Measurements from ENCODE around the gene ULK3. TPM values are rescaled to one million over a fixed set of nuclear protein-coding genes. Genes with fewer than 3 reads are reported as not detected.

ULK3 gene
- total and polyA plus RNA-seq, 10 of the 15 experiments (the other 5 are each of a cell fraction or from before 2014, with no cell fraction given), result 0.64 to 38.8 (median 27.1) TPM

GRCh38 chr15:74858369-74858740 is 15.4 kb upstream of the ULK3 start:
- no TSS peak for BruUV-seq (replicated peaks)
- SMC1A ChIA-PET (ENCODE audit: uncharacterized antibody, unreplicated experiment), result interaction anchor here (0.7 to 7.5 kb wide), 14 partner anchors 10 to 313 kb away, joined by 3 to 120 read pairs (median 6); partner anchors contain the start of genes FAM219B and MPI
- ATAC-seq (no peak), DNase-seq (ENCODE audit: low read depth, low spot score) (no peak), FAIRE-seq (no peak)
- CTCF ChIA-PET, result interaction anchor here (0.6 to 5.9 kb wide), 14 partner anchors 10 to 137 kb away, joined by 3 to 76 read pairs (median 4); partner anchors contain the start of gene SCAMP5
- WGBS (ENCODE audit: insufficient coverage, insufficient replicate concordance, low lambda C conversion rate, missing lambda C conversion rate), result 38% methylated on average over 4 of the region's 4 CpGs
- Histone ChIP-seq H2AFZ (ENCODE audit: control insufficient read depth, low read depth, low read length) (no peak overlapping the region), H3K79me2 (ENCODE audit: control insufficient read depth, insufficient read depth, low read length) (peaks cover 41% of the 10 kb centered on the region), H3K9me3 (replicated peaks; ENCODE audit: control insufficient read depth, insufficient read depth, low read length) (no peaks in the 10 kb centered on the region), H3K4me1 (ENCODE audit: control insufficient read depth, insufficient read depth, low read length) (peaks cover 46% of the 10 kb centered on the region), H3K36me3 (ENCODE audit: control insufficient read depth in 2 of 2, insufficient read depth in 2 of 2, low read length in 1 of 2) (peaks cover under 1 to 2% of the 10 kb centered on the region in 2 experiments; a peak in 3 of 4 replicates), H3K4me2 (ENCODE audit: control insufficient read depth, insufficient read depth) (peak overlapping the region; percentile 90), H3K4me3 (peak overlapping the region; percentile 7; the same call in 1 of the 2 replicates), H3K27ac (ENCODE audit: control insufficient read depth, insufficient read depth) (peak overlapping the region; percentile 80), H4K20me1 (ENCODE audit: control insufficient read depth, insufficient read depth) (peaks cover 3% of the 10 kb centered on the region; the same call in 1 of the 2 replicates), H3K27me3 (replicated peaks in 1 of 2; ENCODE audit: control insufficient read depth in 2 of 2, insufficient read depth in 2 of 2, low read length in 1 of 2) (no peaks in the 10 kb centered on the region), H3K9ac (ENCODE audit: control insufficient read depth, insufficient read depth, low read length) (peak overlapping the region; percentile 0; the same call in 1 of the 2 replicates)
- no peak for TF ChIP-seq GABPA (IDR thresholded peaks at IDR 0.05; ENCODE audit: low read depth)
- TF ChIP-seq HCFC1 (IDR thresholded peaks at IDR 0.05; ENCODE audit: low read length), result no peak
- TF ChIP-seq RELA (IDR thresholded peaks at IDR 0.05; ENCODE audit: borderline replicate concordance, partially characterized antibody), result no peak
- no peak for TF ChIP-seq CBX5 (IDR thresholded peaks at IDR 0.05; ENCODE audit: low read depth)
- intact Hi-C loops (cut with micrococcal nuclease; ENCODE audit: unreplicated experiment) (loop anchor here (5.0 kb wide), 1 partner anchor 44 kb away; no protein-coding TSS in a partner anchor), in situ Hi-C loops (cut with MboI) (no loop called here)
- RAD21 ChIA-PET (ENCODE audit: unreplicated experiment), result interaction anchor here (0.7 to 5.6 kb wide), 11 partner anchors 11 to 92 kb away, joined by 3 to 57 read pairs (median 4); partner anchors contain the start of genes FAM219B and ULK3
- POLR2A ChIA-PET, result interaction anchor here (0.6 to 5.8 kb wide), 11 partner anchors 10 to 314 kb away, joined by 3 to 80 read pairs (median 4); partner anchors contain the start of genes COX5A and SCAMP2

All from GM12878 (cell line).